Measurements from ENCODE around the gene WWC1.

DNA sequence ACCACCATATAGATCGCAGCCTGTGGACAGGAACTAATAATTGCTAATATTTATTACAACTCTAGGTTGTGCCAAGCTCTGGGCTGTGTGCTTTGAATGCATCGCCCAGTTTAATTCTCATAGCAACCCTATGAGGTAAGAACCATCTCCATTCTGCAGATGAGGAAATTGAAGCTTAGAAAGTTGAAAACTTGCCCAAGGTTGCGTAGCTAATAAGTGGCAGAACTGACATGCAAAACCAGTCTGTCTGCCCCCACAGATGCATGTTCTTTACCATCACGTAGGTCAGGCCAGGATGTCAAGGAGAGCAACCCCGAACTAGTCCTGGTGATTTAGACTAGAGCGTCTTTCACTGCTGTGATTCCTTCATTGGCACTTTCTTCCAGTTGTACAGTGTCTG, 15.6 kb downstream of the WWC1 start:
- TF ChIP-seq, protein P1, sequence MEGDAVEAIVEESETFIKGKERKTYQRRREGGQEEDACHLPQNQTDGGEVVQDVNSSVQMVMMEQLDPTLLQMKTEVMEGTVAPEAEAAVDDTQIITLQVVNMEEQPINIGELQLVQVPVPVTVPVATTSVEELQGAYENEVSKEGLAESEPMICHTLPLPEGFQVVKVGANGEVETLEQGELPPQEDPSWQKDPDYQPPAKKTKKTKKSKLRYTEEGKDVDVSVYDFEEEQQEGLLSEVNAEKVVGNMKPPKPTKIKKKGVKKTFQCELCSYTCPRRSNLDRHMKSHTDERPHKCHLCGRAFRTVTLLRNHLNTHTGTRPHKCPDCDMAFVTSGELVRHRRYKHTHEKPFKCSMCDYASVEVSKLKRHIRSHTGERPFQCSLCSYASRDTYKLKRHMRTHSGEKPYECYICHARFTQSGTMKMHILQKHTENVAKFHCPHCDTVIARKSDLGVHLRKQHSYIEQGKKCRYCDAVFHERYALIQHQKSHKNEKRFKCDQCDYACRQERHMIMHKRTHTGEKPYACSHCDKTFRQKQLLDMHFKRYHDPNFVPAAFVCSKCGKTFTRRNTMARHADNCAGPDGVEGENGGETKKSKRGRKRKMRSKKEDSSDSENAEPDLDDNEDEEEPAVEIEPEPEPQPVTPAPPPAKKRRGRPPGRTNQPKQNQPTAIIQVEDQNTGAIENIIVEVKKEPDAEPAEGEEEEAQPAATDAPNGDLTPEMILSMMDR (IDR thresholded peaks at IDR 0.05): no peak
- no peak for TF ChIP-seq POLR2A (IDR thresholded peaks at IDR 0.05)

Data from body of pancreas (tissue), 4 donors.